Ishikawa (cell line): ENCODE data around the gene TRAPPC1.

Experiments
- CEBPB ChIP-seq: IDR thresholded peaks from 2 replicates; pipeline ENCODE4 v1.6.1; 2012
- EP300 ChIP-seq: IDR thresholded peaks from 2 replicates; pipeline ENCODE4 v1.6.1; 2012; ENCODE audit warnings: borderline replicate concordance
- RAD21 ChIP-seq: IDR thresholded peaks from 2 replicates; pipeline ENCODE4 v1.6.1; 2012; ENCODE audit warnings: low read depth
- TAF1 ChIP-seq: IDR thresholded peaks from 2 replicates; pipeline ENCODE4 v1.6.1; 2012; ENCODE audit warnings: low read depth, mild to moderate bottlenecking
- TEAD4 ChIP-seq: IDR thresholded peaks from 2 replicates; pipeline ENCODE4 v1.6.1; 2012
- YY1 ChIP-seq: IDR thresholded peaks from 2 replicates; pipeline ENCODE4 v1.6.1; 2012; ENCODE audit warnings: low read depth

DNA sequence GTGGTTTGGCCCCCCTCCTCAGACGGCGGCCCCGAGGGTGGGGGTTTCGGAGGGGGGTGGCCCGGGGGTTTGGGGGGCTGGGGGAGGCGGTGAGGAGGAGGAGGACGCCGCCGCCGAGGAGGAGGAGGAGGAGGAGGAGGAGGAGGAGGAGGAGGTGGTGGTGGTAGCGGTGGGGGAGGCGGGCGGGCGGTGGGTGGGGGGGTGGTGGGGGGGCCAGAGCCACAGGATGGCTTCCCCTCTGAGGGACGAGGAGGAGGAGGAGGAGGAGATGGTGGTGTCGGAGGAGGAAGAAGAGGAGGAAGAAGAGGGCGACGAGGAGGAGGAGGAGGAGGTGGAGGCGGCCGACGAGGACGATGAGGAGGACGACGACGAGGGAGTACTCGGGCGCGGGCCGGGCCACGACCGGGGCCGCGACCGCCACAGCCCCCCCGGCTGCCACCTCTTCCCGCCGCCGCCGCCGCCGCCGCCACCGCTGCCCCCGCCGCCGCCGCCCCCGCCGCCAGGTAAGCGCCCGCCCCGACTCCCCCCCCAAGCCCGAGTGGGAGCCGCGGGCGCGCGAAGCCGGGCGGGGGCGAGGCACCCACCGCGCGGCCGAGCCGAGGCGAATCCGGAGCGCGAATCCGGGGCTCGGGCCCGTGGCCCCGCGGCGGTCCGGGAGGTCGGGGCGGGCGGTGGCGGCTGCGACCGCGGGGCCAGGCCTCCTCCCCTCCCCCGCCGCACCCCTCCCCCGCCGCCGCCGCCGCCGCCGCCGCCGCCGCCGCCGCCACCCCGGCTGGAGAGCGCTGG, 47.0 kb downstream of the TRAPPC1 start:
- no peak for TF ChIP-seq YY1
- no peak for TF ChIP-seq CEBPB
- no peak; the same call in 1 of the 2 replicates for TF ChIP-seq TAF1
- no peak for TF ChIP-seq EP300
- no peak for TF ChIP-seq RAD21
- TF ChIP-seq TEAD4: no peak
